Measurements from ENCODE around the gene POGLUT2.

The POGLUT2 gene

GRCh38 chr13:102817241-102817640 is 18.5 kb upstream of the POGLUT2 start:
- H3K4me3 ChIP-seq (ENCODE audit: low read depth, low read length): no peak overlapping the region
- DNase-seq (ENCODE audit: low read depth): no peak
- no peak for TF ChIP-seq CTCF (IDR thresholded peaks at IDR 0.05; ENCODE audit: control insufficient read depth, extremely low read depth, insufficient read depth)

- no peak overlapping the region for H3K4me3 ChIP-seq (ENCODE audit: low read depth, low read length)
- TF ChIP-seq CTCF (IDR thresholded peaks at IDR 0.05; ENCODE audit: control insufficient read depth, extremely low read depth, insufficient read depth): no peak
- no peak for DNase-seq (ENCODE audit: low read depth)
Measured at GRCh38 chr13:102816708-102817107, 17.9 kb upstream of the POGLUT2 start.

GRCh38 chr13:102815788-102816187 is 17.0 kb upstream of the POGLUT2 start:
- no peak for TF ChIP-seq CTCF (IDR thresholded peaks at IDR 0.05; ENCODE audit: control insufficient read depth, extremely low read depth, insufficient read depth)
- H3K4me3 ChIP-seq (ENCODE audit: low read depth, low read length): no peak overlapping the region
- DNase-seq (ENCODE audit: low read depth): no peak

GRCh38 chr13:102814793-102815192 is 16.0 kb upstream of the POGLUT2 start:
- H3K4me3 ChIP-seq (ENCODE audit: low read depth, low read length): no peak overlapping the region
- TF ChIP-seq CTCF (IDR thresholded peaks at IDR 0.05; ENCODE audit: control insufficient read depth, extremely low read depth, insufficient read depth): no peak
- no peak for DNase-seq (ENCODE audit: low read depth)

GRCh38 chr13:102814025-102814607 is 15.3 kb upstream of the POGLUT2 start:
- no peak for DNase-seq (ENCODE audit: low read depth)
- H3K4me3 ChIP-seq (ENCODE audit: low read depth, low read length): no peak overlapping the region
- TF ChIP-seq CTCF (IDR thresholded peaks at IDR 0.05; ENCODE audit: control insufficient read depth, extremely low read depth, insufficient read depth): no peak

GRCh38 chr13:102812611-102813287 is 14.0 kb upstream of the POGLUT2 start:
- DNase-seq (ENCODE audit: low read depth): no peak
- no peak overlapping the region for H3K4me3 ChIP-seq (ENCODE audit: low read depth, low read length)
- TF ChIP-seq CTCF (IDR thresholded peaks at IDR 0.05; ENCODE audit: control insufficient read depth, extremely low read depth, insufficient read depth): no peak

GRCh38 chr13:102807699-102808098 is 8.9 kb upstream of the POGLUT2 start:
- H3K4me3 ChIP-seq (ENCODE audit: low read depth, low read length): no peak overlapping the region
- TF ChIP-seq CTCF (IDR thresholded peaks at IDR 0.05; ENCODE audit: control insufficient read depth, extremely low read depth, insufficient read depth): no peak
- no peak for DNase-seq (ENCODE audit: low read depth)

Measured in LNCaP clone FGC (cell line).